ENCODE data around the gene BORCS8. TPM values are rescaled to one million over a fixed set of nuclear protein-coding genes. Genes with fewer than 3 reads are reported as not detected.
A peak's percentile ranks its signal among the peaks of the same experiment; 100 is the strongest.

Gene BORCS8
- total and polyA plus RNA-seq, 2 of the 13 experiments (the other 11 are each of a cell fraction or from before 2014, with no cell fraction given) = 9.6 to 13.3 TPM

- TF ChIP-seq STAG1 (CRISPR knock-in tag; IDR thresholded peaks at IDR 0.05) (0 out of 2 replicates have a peak, but pooled peaks have one; percentile 0), ARNTL (CRISPR knock-in tag; IDR thresholded peaks at IDR 0.05) (0 out of 2 replicates have a peak, but pooled peaks have one; percentile 37), PHF8 (CRISPR knock-in tag; IDR thresholded peaks at IDR 0.05) (peak; percentile 93), ZNF263 (CRISPR knock-in tag; IDR thresholded peaks at IDR 0.05) (no peak), RBFOX2 (IDR thresholded peaks at IDR 0.05; ENCODE audit: low read depth, low read length) (peak; percentile 82), ZBTB39 (CRISPR knock-in tag; IDR thresholded peaks at IDR 0.05) (0 out of 2 replicates have a peak, but pooled peaks have one; percentile 75), ZNF576 (CRISPR knock-in tag; IDR thresholded peaks at IDR 0.05) (no peak), CAMTA2 (CRISPR knock-in tag; IDR thresholded peaks at IDR 0.05; ENCODE audit: borderline replicate concordance) (peak; percentile 50; the same call in 1 of the 2 replicates), SIX4 (CRISPR knock-in tag; IDR thresholded peaks at IDR 0.05) (peak; percentile 61; the same call in 1 of the 2 replicates), PAXIP1 (CRISPR knock-in tag; conservative IDR thresholded peaks at IDR 0.05) (peak; percentile 69), ZNF275 (CRISPR knock-in tag; IDR thresholded peaks at IDR 0.05; ENCODE audit: borderline replicate concordance) (peak; percentile 52; the same call in 1 of the 2 replicates), ATF7 (IDR thresholded peaks at IDR 0.05) (no peak), ATF7 (CRISPR knock-in tag; IDR thresholded peaks at IDR 0.05) (no peak; the same call in 1 of the 2 replicates), CTCF (CRISPR knock-in tag; IDR thresholded peaks at IDR 0.05) (0 out of 2 replicates have a peak, but pooled peaks have one; percentile 29), ERF (CRISPR knock-in tag; IDR thresholded peaks at IDR 0.05) (peak; percentile 83), TRAFD1 (CRISPR knock-in tag; IDR thresholded peaks at IDR 0.05; ENCODE audit: borderline replicate concordance) (peak; percentile 70; the same call in 1 of the 2 replicates)
Measured at GRCh38 chr19:19192078-19192882, at the start of gene BORCS8, which contains the start of gene RFXANK (continued).
